ENCODE results near the gene PACSIN1. TPM values are rescaled to one million over a fixed set of nuclear protein-coding genes. Genes with fewer than 3 reads are reported as not detected.

PACSIN1 gene
- total and polyA plus RNA-seq, 2 donors (not counting 3 experiments of a cell fraction or from before 2014, with no cell fraction given), result 0.03 TPM; not detected in 1

DNA sequence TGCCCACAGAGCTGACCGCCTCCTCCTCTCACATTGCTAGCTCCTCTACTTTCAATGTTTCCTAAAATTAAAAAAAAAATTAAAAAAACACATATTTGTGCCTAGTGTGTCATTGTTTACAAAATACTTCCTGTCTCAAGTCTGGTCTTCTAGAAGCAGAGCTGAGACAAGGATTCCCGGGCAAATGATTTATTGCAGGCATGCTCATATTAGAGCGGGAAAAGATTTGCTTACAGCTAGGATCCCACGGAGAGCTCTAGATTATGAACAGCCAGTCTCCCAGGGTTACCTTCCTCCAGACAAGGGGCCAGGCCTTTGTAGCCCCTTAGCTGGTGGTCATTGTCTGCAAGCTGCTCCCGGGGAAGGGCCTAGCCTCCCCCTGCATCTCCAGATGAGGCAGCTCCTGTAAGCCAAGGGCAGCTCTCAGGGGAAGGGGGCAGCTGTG is 9.4 kb downstream of the PACSIN1 start:
- CTCF ChIA-PET, result interaction anchor here (0.8 to 2.4 kb wide), 9 partner anchors 9 to 345 kb away, joined by 3 to 19 read pairs (median 3); no protein-coding TSS in a partner anchor
- no peak overlapping the region for H3K4me2 ChIP-seq (ENCODE audit: insufficient read depth, low read length)
- TF ChIP-seq POLR2AphosphoS5 (IDR thresholded peaks at IDR 0.05; ENCODE audit: insufficient read depth, low read depth, low read length) (no peak), MYC (IDR thresholded peaks at IDR 0.05; ENCODE audit: low read depth, low read length) (no peak), EZH2 (IDR thresholded peaks at IDR 0.05; ENCODE audit: borderline replicate concordance, low read depth, low read length, severe bottlenecking) (no peak), FOS (IDR thresholded peaks at IDR 0.05; ENCODE audit: borderline replicate concordance, insufficient read depth, low read length) (no peak)
- TF ChIP-seq, protein P1, sequence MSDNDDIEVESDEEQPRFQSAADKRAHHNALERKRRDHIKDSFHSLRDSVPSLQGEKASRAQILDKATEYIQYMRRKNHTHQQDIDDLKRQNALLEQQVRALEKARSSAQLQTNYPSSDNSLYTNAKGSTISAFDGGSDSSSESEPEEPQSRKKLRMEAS (IDR thresholded peaks at IDR 0.05; ENCODE audit: insufficient read depth, insufficient read length), result no peak
- no peaks in the 10 kb centered on the region for H3K79me2 ChIP-seq (ENCODE audit: control insufficient read depth, insufficient read depth, low read length)
- no peak overlapping the region for H3K4me3 ChIP-seq (replicated peaks in 1 of 3; ENCODE audit: insufficient read depth in 1 of 3, low read depth in 1 of 3, low read length in 3 of 3)
- dilution Hi-C loops (cut with MboI; ENCODE audit: extremely low pct_ligation_motif_present, low sequenced_read_pairs) (no loop called here), intact Hi-C loops (cut with micrococcal nuclease) (no loop called here)
- H2AFZ ChIP-seq (ENCODE audit: low read depth, low read length), result no peak overlapping the region
- H4K20me1 ChIP-seq (replicated peaks; ENCODE audit: control insufficient read depth, extremely low read depth, insufficient read depth, low read length), result no peaks in the 10 kb centered on the region
- no peak for DNase-seq (ENCODE audit: low read depth, low spot score)
- no peak overlapping the region for H3K27ac ChIP-seq (ENCODE audit: insufficient read depth, low read depth, low read length)
- no peaks in the 10 kb centered on the region for H3K36me3 ChIP-seq (ENCODE audit: control insufficient read depth in 2 of 2, extremely low read depth in 1 of 2, insufficient read depth in 2 of 2, low read length in 2 of 2)
- no peak for FAIRE-seq
- POLR2A ChIA-PET, result no interaction called here
- no peaks in the 10 kb centered on the region for H3K9me1 ChIP-seq (replicated peaks; ENCODE audit: control insufficient read depth, extremely low read depth, insufficient read depth, low read length)
- H3K9me3 ChIP-seq (replicated peaks; ENCODE audit: control insufficient read depth, insufficient read depth, low read length), result no peaks in the 10 kb centered on the region
- no peaks in the 10 kb centered on the region for H3K27me3 ChIP-seq (ENCODE audit: control insufficient read depth in 2 of 2, insufficient read depth in 2 of 2, low read length in 2 of 2)
- no peaks in the 10 kb centered on the region for H3K4me1 ChIP-seq (ENCODE audit: control insufficient read depth, extremely low read depth, insufficient read depth, low read length)
- BruUV-seq (replicated peaks), result no TSS peak
- no peak overlapping the region for H3K9ac ChIP-seq (replicated peaks; ENCODE audit: extremely low read depth, insufficient read depth, low read length)

DNA sequence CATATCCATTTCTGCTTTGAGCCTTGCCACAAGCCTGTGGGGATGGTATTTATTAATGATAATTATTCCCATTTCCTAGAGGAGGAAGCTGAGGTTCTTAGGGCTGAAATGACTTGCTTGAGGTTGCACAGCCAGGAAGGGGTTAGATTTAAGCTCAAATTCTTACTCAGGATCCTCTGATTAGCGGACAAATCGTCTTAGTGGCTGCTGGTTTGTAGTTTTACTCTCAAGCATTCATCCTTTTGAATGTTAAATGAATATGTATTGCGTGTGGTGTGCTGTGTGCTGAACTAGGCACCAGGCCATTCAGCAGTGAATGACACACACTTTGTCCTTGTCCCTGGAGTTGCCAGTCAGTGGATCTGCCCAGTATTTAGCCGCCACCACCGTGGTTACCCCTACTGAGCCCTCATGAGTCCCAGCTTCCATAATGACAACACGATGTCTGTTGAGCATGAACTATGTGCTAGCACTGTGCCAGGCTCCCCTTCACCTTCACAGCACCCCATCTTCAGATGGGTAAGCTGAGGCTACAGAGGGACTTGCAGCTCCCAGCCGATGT is 10.0 kb downstream of the PACSIN1 start:
- DNase-seq (ENCODE audit: low read depth, low spot score), result no peak
- no peak overlapping the region for H3K9ac ChIP-seq (replicated peaks; ENCODE audit: extremely low read depth, insufficient read depth, low read length)
- H3K4me3 ChIP-seq (replicated peaks in 1 of 3; ENCODE audit: insufficient read depth in 1 of 3, low read depth in 1 of 3, low read length in 3 of 3), result no peak overlapping the region
- no peak overlapping the region for H3K4me2 ChIP-seq (ENCODE audit: insufficient read depth, low read length)
- no peaks in the 10 kb centered on the region for H3K79me2 ChIP-seq (ENCODE audit: control insufficient read depth, insufficient read depth, low read length)
- H3K36me3 ChIP-seq (ENCODE audit: control insufficient read depth in 2 of 2, extremely low read depth in 1 of 2, insufficient read depth in 2 of 2, low read length in 2 of 2), result no peaks in the 10 kb centered on the region
- no peaks in the 10 kb centered on the region for H3K27me3 ChIP-seq (ENCODE audit: control insufficient read depth in 2 of 2, insufficient read depth in 2 of 2, low read length in 2 of 2)
- H3K9me1 ChIP-seq (replicated peaks; ENCODE audit: control insufficient read depth, extremely low read depth, insufficient read depth, low read length), result no peaks in the 10 kb centered on the region
- intact Hi-C loops (cut with micrococcal nuclease), result no loop called here
- dilution Hi-C loops (cut with MboI; ENCODE audit: extremely low pct_ligation_motif_present, low sequenced_read_pairs), result no loop called here
- H3K27ac ChIP-seq (ENCODE audit: insufficient read depth, low read depth, low read length), result no peak overlapping the region
- no peak for TF ChIP-seq CTCF (IDR thresholded peaks at IDR 0.05; ENCODE audit: extremely low read depth in 1 of 2, insufficient read depth in 1 of 2, low read depth in 1 of 2, low read length in 2 of 2)
- no peak for TF ChIP-seq GATA2 (IDR thresholded peaks at IDR 0.05; ENCODE audit: insufficient read depth, insufficient read length, low read depth, low read length)
- TF ChIP-seq, protein P1 (IDR thresholded peaks at IDR 0.05; ENCODE audit: insufficient read depth, insufficient read length), result no peak
- TF ChIP-seq POLR2A (IDR thresholded peaks at IDR 0.05; ENCODE audit: low read depth, low read length), result no peak
- no peak for TF ChIP-seq MYC (IDR thresholded peaks at IDR 0.05; ENCODE audit: low read depth, low read length)
- no peak for TF ChIP-seq POLR2AphosphoS5 (IDR thresholded peaks at IDR 0.05; ENCODE audit: insufficient read depth, low read depth, low read length)
- TF ChIP-seq FOS (IDR thresholded peaks at IDR 0.05; ENCODE audit: borderline replicate concordance, insufficient read depth, low read length), result no peak
- no peak for TF ChIP-seq JUN (IDR thresholded peaks at IDR 0.05; ENCODE audit: borderline replicate concordance, insufficient read depth, insufficient read length, low read depth)
- TF ChIP-seq EZH2 (IDR thresholded peaks at IDR 0.05; ENCODE audit: borderline replicate concordance, low read depth, low read length, severe bottlenecking), result no peak
- no peak overlapping the region for H2AFZ ChIP-seq (ENCODE audit: low read depth, low read length)
- no peaks in the 10 kb centered on the region for H3K4me1 ChIP-seq (ENCODE audit: control insufficient read depth, extremely low read depth, insufficient read depth, low read length)
- no peak for FAIRE-seq
- ChIA-PET CTCF (interaction anchor here (1.0 to 2.4 kb wide), 7 partner anchors 13 to 344 kb away, joined by 3 to 19 read pairs (median 3); no protein-coding TSS in a partner anchor), POLR2A (no interaction called here)
- no TSS peak for BruUV-seq (replicated peaks)
- no peaks in the 10 kb centered on the region for H4K20me1 ChIP-seq (replicated peaks; ENCODE audit: control insufficient read depth, extremely low read depth, insufficient read depth, low read length)
- no peaks in the 10 kb centered on the region for H3K9me3 ChIP-seq (replicated peaks; ENCODE audit: control insufficient read depth, insufficient read depth, low read length)

All from endothelial cell of umbilical vein (primary cell).